Measurements from ENCODE around the gene PPP1R1C. TPM values are rescaled to one million over a fixed set of nuclear protein-coding genes. Genes with fewer than 3 reads are reported as not detected.

The PPP1R1C gene
- total RNA-seq, 1 experiment from 2014 or later = 4.0 TPM

DNA sequence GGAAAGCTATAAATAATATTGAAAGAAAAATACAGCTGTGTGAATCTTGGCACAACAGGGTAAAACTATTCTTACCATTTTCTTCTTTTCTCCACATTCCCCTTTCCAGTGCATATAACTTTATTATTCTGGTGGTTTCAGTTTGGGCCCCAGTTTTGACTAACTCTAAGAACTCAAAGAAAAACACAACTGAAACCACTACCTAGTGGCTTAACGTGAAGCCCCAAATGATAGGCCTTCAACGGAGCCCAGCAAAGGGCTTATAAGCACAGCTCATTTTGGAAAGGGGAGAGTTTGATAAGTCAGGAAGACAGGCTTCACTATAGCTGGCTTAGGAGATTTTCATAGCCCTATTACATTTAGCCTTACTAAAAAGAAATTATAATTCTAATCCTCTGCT is 62.4 kb downstream of the PPP1R1C start:
- no peak overlapping the region for H2BK15ac ChIP-seq (ENCODE audit: low read depth, low read length)
- Mint-ChIP-seq H3K9me3 (no peaks in the 10 kb centered on the region), H3K4me1 (peaks cover 5 to 9% of the 10 kb centered on the region in 2 experiments), H3K36me3 (ENCODE audit: insufficient read depth in 1 of 3, low read depth in 3 of 3) (no peaks in the 10 kb centered on the region), H3K4me3 (no peak overlapping the region), H3K27me3 (ENCODE audit: low read depth) (no peaks in the 10 kb centered on the region), H3K27ac (no peak overlapping the region)
- no peak overlapping the region for H2BK120ac ChIP-seq (ENCODE audit: low read depth, low read length, poor library complexity, severe bottlenecking)
- no peak overlapping the region for H3K9ac ChIP-seq (ENCODE audit: extremely low read depth, insufficient read length, low read length)
- H2AFZ ChIP-seq (ENCODE audit: low read length) = no peak overlapping the region
- H3K27me3 ChIP-seq (ENCODE audit: insufficient read depth, low read length) = no peaks in the 10 kb centered on the region
- no peaks in the 10 kb centered on the region for H3K79me2 ChIP-seq (ENCODE audit: insufficient read depth, low read length)
- WGBS (ENCODE audit: extremely low coverage, insufficient read length, low lambda C conversion rate) = no CpG with 5 or more reads among the region's 2 CpGs
- no peak overlapping the region for H3K4me2 ChIP-seq (ENCODE audit: insufficient read depth, insufficient read length, low read length)
- no peak overlapping the region for H4K5ac ChIP-seq (ENCODE audit: insufficient read length, low read depth, low read length)
- H3K9me3 ChIP-seq (ENCODE audit: control insufficient read depth, low read depth, low read length) = no peaks in the 10 kb centered on the region
- no peak overlapping the region for H3K56ac ChIP-seq (ENCODE audit: insufficient read length, low read depth, low read length)
- DNase-seq = no peak
- H2BK20ac ChIP-seq (ENCODE audit: low read depth, low read length, poor library complexity, severe bottlenecking) = no peak overlapping the region
- TF ChIP-seq, protein P1, sequence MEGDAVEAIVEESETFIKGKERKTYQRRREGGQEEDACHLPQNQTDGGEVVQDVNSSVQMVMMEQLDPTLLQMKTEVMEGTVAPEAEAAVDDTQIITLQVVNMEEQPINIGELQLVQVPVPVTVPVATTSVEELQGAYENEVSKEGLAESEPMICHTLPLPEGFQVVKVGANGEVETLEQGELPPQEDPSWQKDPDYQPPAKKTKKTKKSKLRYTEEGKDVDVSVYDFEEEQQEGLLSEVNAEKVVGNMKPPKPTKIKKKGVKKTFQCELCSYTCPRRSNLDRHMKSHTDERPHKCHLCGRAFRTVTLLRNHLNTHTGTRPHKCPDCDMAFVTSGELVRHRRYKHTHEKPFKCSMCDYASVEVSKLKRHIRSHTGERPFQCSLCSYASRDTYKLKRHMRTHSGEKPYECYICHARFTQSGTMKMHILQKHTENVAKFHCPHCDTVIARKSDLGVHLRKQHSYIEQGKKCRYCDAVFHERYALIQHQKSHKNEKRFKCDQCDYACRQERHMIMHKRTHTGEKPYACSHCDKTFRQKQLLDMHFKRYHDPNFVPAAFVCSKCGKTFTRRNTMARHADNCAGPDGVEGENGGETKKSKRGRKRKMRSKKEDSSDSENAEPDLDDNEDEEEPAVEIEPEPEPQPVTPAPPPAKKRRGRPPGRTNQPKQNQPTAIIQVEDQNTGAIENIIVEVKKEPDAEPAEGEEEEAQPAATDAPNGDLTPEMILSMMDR (conservative IDR thresholded peaks at IDR 0.05) = no peak
- H3K14ac ChIP-seq (ENCODE audit: insufficient read depth, low read length) = no peak overlapping the region
- no peak overlapping the region for H3K18ac ChIP-seq (ENCODE audit: insufficient read length, low read depth, low read length)
- no peaks in the 10 kb centered on the region for H4K20me1 ChIP-seq (ENCODE audit: control insufficient read depth, insufficient read depth, insufficient read length)
- H3K23ac ChIP-seq (ENCODE audit: insufficient read length, low read depth, low read length) = no peak overlapping the region
- no peak overlapping the region for H4K8ac ChIP-seq (replicated peaks; ENCODE audit: insufficient read length, low read depth, low read length)
- H3T11ph ChIP-seq (ENCODE audit: low read length) = no peak overlapping the region
- H3K23me2 ChIP-seq (ENCODE audit: insufficient read length, low read depth, low read length, poor library complexity, severe bottlenecking) = no peaks in the 10 kb centered on the region
- no peak overlapping the region for H3K27ac ChIP-seq (ENCODE audit: insufficient read length, low read depth, low read length)
- H3K4ac ChIP-seq (ENCODE audit: low read depth, low read length) = no peak overlapping the region
- H2BK5ac ChIP-seq (ENCODE audit: insufficient read length, low read length) = no peak overlapping the region
- H2AK5ac ChIP-seq (ENCODE audit: insufficient read length, low read length) = no peak overlapping the region
- no peak overlapping the region for H2BK12ac ChIP-seq (ENCODE audit: insufficient read length, low read depth, low read length)
- no peak overlapping the region for H4K91ac ChIP-seq (ENCODE audit: insufficient read length, low read depth, low read length)
- no peaks in the 10 kb centered on the region for H3K79me1 ChIP-seq (ENCODE audit: insufficient read depth, low read depth, low read length, poor library complexity, severe bottlenecking)
- H3K4me1 ChIP-seq (ENCODE audit: insufficient read depth, low read length) = no peaks in the 10 kb centered on the region
